ENCODE data around the gene PIERCE2.
"Not testable (repeated sequence)": the region's sequence is repeated elsewhere in the genome, so short reads cannot be mapped to it uniquely, and the experiment has no call there.

GRCh38 chr15:55447030-55447394 lies 38.7 kb downstream of the PIERCE2 start:
- TF ChIP-seq CTCF (IDR thresholded peaks at IDR 0.05; ENCODE audit: borderline replicate concordance, extremely low read depth, low read length, poor library complexity, severe bottlenecking); EZH2 (IDR thresholded peaks at IDR 0.05; ENCODE audit: borderline replicate concordance, low read depth, low read length, severe bottlenecking): not testable (repeated sequence)

Data from DND-41 (cell line).